ENCODE results near the gene CYP27C1.

CYP27C1 gene

DNA sequence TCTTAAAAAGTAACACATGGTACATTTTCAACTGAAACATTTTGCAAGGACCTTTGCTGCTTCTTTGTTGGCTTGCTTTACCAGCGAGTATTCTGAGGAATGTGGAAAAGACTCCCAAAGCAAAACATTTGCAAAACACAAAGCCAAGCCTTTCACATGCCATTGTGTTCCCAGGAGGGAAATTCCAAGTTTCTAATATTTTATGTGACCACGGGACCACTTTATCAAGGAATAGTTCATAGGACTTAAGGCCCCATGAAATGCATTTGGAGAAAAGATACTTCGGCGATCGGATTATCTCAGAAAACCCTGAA is 26.2 kb downstream of the CYP27C1 start:
- DNase-seq (ENCODE audit: low spot score) = no peak
- no peak overlapping the region for H3K4me3 Mint-ChIP-seq
- H3K4me1 Mint-ChIP-seq (ENCODE audit: low read depth) = peaks cover 2% of the 10 kb centered on the region
- no peaks in the 10 kb centered on the region for H3K9me3 Mint-ChIP-seq
- no peaks in the 10 kb centered on the region for H3K27me3 Mint-ChIP-seq (ENCODE audit: low read depth)
- H3K36me3 Mint-ChIP-seq (ENCODE audit: low read depth) = no peaks in the 10 kb centered on the region
- no peak overlapping the region for H3K27ac Mint-ChIP-seq

- no peak for DNase-seq (ENCODE audit: low spot score)
- Mint-ChIP-seq H3K4me1 (ENCODE audit: low read depth) (peaks cover 2% of the 10 kb centered on the region), H3K27me3 (ENCODE audit: low read depth) (peaks cover 6% of the 10 kb centered on the region)
Measured at GRCh38 chr2:127193164-127193966, 26.7 kb downstream of the CYP27C1 start.

GRCh38 chr2:127191331-127192219 is 28.5 kb downstream of the CYP27C1 start:
- Mint-ChIP-seq H3K27ac (no peak overlapping the region), H3K36me3 (ENCODE audit: low read depth) (no peaks in the 10 kb centered on the region), H3K4me3 (no peak overlapping the region), H3K9me3 (no peaks in the 10 kb centered on the region), H3K4me1 (ENCODE audit: low read depth) (no peaks in the 10 kb centered on the region), H3K27me3 (ENCODE audit: low read depth) (peaks cover 10% of the 10 kb centered on the region)
- DNase-seq (ENCODE audit: low spot score) = no peak

More at GRCh38 chr2:127193164-127193966, 26.7 kb downstream of the CYP27C1 start:
- H3K4me3 Mint-ChIP-seq = no peak overlapping the region
- H3K36me3 Mint-ChIP-seq (ENCODE audit: low read depth) = no peaks in the 10 kb centered on the region
- no peaks in the 10 kb centered on the region for H3K9me3 Mint-ChIP-seq
- no peak overlapping the region for H3K27ac Mint-ChIP-seq

- H3K36me3 Mint-ChIP-seq (ENCODE audit: low read depth) = no peaks in the 10 kb centered on the region
- DNase-seq (ENCODE audit: low spot score) = no peak
- no peaks in the 10 kb centered on the region for H3K9me3 Mint-ChIP-seq
- peaks cover 6% of the 10 kb centered on the region for H3K4me1 Mint-ChIP-seq (ENCODE audit: low read depth)
- H3K4me3 Mint-ChIP-seq = no peak overlapping the region
- H3K27me3 Mint-ChIP-seq (ENCODE audit: low read depth) = peaks cover 13% of the 10 kb centered on the region
- no peak overlapping the region for H3K27ac Mint-ChIP-seq
Measured at GRCh38 chr2:127188797-127189196, 31.3 kb downstream of the CYP27C1 start.

DNA sequence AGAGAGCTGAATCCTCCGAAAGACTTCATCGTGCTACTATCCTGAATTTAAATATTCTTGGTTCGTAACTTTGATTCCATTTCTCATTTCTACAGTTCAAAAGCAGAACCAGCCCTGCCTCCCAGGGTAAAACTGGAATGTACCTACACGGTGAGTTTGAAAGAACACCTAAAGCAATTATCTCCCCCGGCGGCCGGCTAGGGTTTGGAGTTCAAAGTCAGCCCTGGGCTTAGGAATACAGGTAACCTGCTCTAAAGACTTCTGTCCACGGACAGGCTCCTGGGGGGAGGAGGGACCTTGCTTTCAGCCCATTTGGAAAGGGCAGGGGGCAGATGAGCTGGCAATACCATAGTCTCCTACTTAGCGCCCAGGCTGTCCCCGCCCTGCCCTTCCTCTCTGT is 32.3 kb downstream of the CYP27C1 start:
- Mint-ChIP-seq H3K27me3 (ENCODE audit: low read depth) (peaks cover 13% of the 10 kb centered on the region), H3K4me3 (no peak overlapping the region), H3K9me3 (no peaks in the 10 kb centered on the region), H3K4me1 (ENCODE audit: low read depth) (peaks cover 8% of the 10 kb centered on the region), H3K36me3 (ENCODE audit: low read depth) (no peaks in the 10 kb centered on the region), H3K27ac (no peak overlapping the region)
- DNase-seq (ENCODE audit: low spot score) = no peak

DNA sequence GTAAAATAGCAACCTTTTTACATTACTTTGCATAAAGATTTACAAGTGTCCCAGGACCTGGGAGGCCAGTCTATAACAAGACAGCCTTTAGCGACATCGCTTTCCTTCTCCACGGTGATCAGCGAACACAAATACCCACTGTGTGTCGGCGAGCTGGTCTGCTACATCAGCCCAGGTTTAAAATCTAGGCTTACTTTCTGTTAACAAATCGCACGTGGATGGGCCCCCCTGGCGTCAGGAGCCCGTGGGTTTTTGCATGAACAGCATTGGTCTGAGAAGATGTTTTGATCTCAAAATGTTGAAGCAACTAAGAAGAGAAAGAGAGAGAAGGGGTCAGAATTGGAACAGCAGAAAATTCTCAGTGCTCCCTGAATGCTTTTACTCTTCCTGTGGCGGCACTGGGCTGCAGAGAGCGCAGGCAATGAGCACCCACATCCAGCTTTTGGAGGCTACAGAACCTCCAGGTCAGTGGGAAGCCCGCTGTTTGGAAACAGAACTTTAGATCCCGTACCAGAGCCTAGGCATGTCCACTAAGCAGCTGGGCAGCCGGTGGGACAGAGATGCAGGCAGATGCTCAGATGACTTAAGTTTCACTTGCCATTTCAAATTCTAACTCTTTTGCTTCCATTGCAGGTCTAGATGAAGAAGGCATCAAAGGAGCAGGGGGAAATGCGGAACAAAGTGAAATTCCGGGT is 32.9 kb downstream of the CYP27C1 start:
- no peak for DNase-seq (ENCODE audit: low spot score)
- Mint-ChIP-seq H3K27ac (no peak overlapping the region), H3K4me3 (no peak overlapping the region), H3K36me3 (ENCODE audit: low read depth) (no peaks in the 10 kb centered on the region), H3K27me3 (ENCODE audit: low read depth) (peaks cover 13% of the 10 kb centered on the region), H3K4me1 (ENCODE audit: low read depth) (peaks cover 8% of the 10 kb centered on the region), H3K9me3 (no peaks in the 10 kb centered on the region)

- H3K4me3 Mint-ChIP-seq = no peak overlapping the region
- DNase-seq (ENCODE audit: low spot score) = no peak
- peaks cover 15% of the 10 kb centered on the region for H3K27me3 Mint-ChIP-seq (ENCODE audit: low read depth)
- peaks cover 2% of the 10 kb centered on the region for H3K9me3 Mint-ChIP-seq
- H3K36me3 Mint-ChIP-seq (ENCODE audit: low read depth) = no peaks in the 10 kb centered on the region
- peaks cover 8% of the 10 kb centered on the region for H3K4me1 Mint-ChIP-seq (ENCODE audit: low read depth)
- H3K27ac Mint-ChIP-seq = no peak overlapping the region
Measured at GRCh38 chr2:127185705-127186104, 34.4 kb downstream of the CYP27C1 start.

GRCh38 chr2:127185093-127185492 is 35.0 kb downstream of the CYP27C1 start:
- H3K27me3 Mint-ChIP-seq (ENCODE audit: low read depth) = peaks cover 17% of the 10 kb centered on the region
- no peak for DNase-seq (ENCODE audit: low spot score)

GRCh38 chr2:127183771-127184170 is 36.3 kb downstream of the CYP27C1 start:
- Mint-ChIP-seq H3K4me1 (ENCODE audit: low read depth) (peaks cover 11% of the 10 kb centered on the region), H3K36me3 (ENCODE audit: low read depth) (no peaks in the 10 kb centered on the region), H3K9me3 (peaks cover 16% of the 10 kb centered on the region), H3K4me3 (no peak overlapping the region), H3K27ac (no peak overlapping the region), H3K27me3 (ENCODE audit: low read depth) (peaks cover 16% of the 10 kb centered on the region)
- no peak for DNase-seq (ENCODE audit: low spot score)

More at GRCh38 chr2:127185093-127185492, 35.0 kb downstream of the CYP27C1 start:
- Mint-ChIP-seq H3K27ac (no peak overlapping the region), H3K4me1 (ENCODE audit: low read depth) (peaks cover 9% of the 10 kb centered on the region), H3K36me3 (ENCODE audit: low read depth) (no peaks in the 10 kb centered on the region), H3K4me3 (no peak overlapping the region), H3K9me3 (peaks cover 8% of the 10 kb centered on the region)

DNA sequence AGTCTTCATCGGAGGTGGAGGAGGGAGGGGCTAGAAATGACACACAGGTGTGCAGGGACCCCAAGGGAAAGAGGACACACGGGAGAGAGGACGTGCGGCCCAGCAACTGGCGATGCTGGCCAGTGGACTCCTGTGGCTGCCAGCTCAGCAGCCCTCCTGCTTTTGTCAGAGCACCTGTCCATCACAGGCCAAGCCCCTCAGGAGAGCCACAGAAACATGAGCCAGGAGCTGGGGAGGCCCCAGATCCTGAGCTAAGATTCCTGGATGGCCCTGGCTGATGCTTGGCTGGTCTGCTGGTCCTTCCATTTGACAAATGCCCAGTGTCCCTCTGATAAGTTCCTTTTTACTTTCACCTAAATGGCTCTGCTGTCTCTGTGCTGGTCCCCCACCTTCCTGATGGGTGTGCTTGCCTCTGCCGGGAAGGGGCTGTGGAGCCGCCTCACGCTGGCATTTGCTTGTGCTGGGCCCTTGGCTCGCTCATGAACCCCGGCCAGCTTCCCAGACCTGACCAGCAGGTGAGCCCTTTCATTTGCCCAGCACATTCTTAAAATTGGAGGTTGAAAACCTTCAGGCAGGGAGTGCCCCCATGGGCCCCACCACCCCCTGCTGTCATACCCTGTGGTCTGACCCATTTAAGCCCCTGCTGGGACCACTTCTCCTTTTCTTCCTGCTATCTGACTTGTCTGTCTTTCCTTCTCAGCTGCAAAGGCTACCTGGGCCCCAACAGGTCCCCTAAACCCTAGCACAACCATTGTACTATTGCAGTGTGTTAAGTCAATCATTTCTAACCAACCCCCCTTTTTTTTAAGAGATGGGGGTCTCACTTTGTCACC is 37.3 kb downstream of the CYP27C1 start:
- no peaks in the 10 kb centered on the region for H3K36me3 Mint-ChIP-seq (ENCODE audit: low read depth)
- H3K27me3 Mint-ChIP-seq (ENCODE audit: low read depth) = peaks cover 11% of the 10 kb centered on the region
- DNase-seq (ENCODE audit: low spot score) = no peak
- no peak overlapping the region for H3K4me3 Mint-ChIP-seq
- H3K9me3 Mint-ChIP-seq = peaks cover 16% of the 10 kb centered on the region
- no peak overlapping the region for H3K27ac Mint-ChIP-seq
- H3K4me1 Mint-ChIP-seq (ENCODE audit: low read depth) = peaks cover 11% of the 10 kb centered on the region

GRCh38 chr2:127181851-127182250 is 38.2 kb downstream of the CYP27C1 start:
- Mint-ChIP-seq H3K4me1 (ENCODE audit: low read depth) (peaks cover 11% of the 10 kb centered on the region), H3K27me3 (ENCODE audit: low read depth) (peaks cover 9% of the 10 kb centered on the region), H3K9me3 (peaks cover 16% of the 10 kb centered on the region), H3K27ac (no peak overlapping the region), H3K4me3 (no peak overlapping the region), H3K36me3 (ENCODE audit: low read depth) (no peaks in the 10 kb centered on the region)
- DNase-seq (ENCODE audit: low spot score) = no peak

DNA sequence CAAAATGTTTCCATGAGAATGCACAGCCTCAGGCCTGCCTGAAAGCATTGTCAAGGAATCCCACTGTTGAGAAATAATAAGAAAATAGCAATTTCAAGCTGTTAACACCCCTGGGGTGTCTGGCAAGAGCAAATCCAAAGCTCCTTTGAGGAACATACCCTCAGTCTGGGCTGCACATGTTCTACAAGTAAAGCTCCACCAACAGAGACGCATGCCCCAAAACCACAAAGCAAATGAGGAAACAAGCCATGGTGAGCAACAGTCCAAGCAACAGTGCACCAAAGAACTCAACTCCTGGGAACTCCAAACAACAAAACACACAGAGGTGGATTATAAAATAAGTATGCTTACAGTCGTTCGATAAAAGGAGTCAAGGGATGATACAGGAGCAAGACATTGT is 40.3 kb downstream of the CYP27C1 start:
- Mint-ChIP-seq H3K27ac (no peak overlapping the region), H3K9me3 (peaks cover 16% of the 10 kb centered on the region), H3K27me3 (ENCODE audit: low read depth) (peaks cover 4% of the 10 kb centered on the region), H3K4me1 (ENCODE audit: low read depth) (peaks cover 5% of the 10 kb centered on the region), H3K4me3 (no peak overlapping the region), H3K36me3 (ENCODE audit: low read depth) (no peaks in the 10 kb centered on the region)
- DNase-seq (ENCODE audit: low spot score) = no peak

DNA sequence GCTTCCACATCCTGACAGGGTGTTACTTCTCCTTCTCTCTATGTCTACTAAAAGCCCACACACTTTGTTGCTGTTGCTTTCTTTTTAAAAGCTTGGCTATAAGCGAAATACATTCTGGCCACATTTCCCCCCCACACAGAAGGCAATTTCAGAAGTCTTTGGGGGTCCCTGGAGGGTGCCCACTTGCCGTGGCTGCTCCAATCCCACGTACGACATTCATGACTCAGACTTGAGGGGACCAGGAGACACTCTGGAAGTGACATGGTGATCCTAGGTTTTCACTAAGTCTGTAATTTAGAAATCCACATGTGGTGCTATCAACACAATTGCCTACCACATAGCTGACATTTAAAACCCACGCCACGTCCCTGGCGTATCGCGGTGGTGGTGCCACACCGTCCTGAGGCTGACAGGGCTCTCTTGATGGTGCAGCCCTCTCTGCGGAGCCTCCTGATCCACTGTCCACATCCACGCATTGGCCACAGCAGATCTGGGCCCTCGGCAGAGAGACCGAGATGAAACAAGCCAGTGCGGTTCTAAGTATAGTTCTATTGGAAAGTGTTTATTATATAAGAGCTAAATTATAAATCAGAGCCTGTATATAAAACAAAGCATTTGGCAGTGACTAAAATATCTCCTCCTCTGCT is 42.4 kb downstream of the CYP27C1 start:
- DNase-seq (ENCODE audit: low spot score) = no peak
- H3K4me1 Mint-ChIP-seq (ENCODE audit: low read depth) = peaks cover 3% of the 10 kb centered on the region
- no peaks in the 10 kb centered on the region for H3K36me3 Mint-ChIP-seq (ENCODE audit: low read depth)
- H3K4me3 Mint-ChIP-seq = no peak overlapping the region
- no peak overlapping the region for H3K27ac Mint-ChIP-seq
- H3K27me3 Mint-ChIP-seq (ENCODE audit: low read depth) = peaks cover 4% of the 10 kb centered on the region
- H3K9me3 Mint-ChIP-seq = peaks cover 16% of the 10 kb centered on the region
